AG04450 (cell line): ENCODE data around the gene MUC5AC. TPM values are rescaled to one million over a fixed set of nuclear protein-coding genes. Genes with fewer than 3 reads are reported as not detected.

Experiments used
- CTCF ChIA-PET: fragments of 300-600, 350-600 bp; formaldehyde crosslinking; extraction: SDS; loops from one replicate; lab custom pipeline; 2022; ENCODE audit warnings: antibody characterized with exemption, inconsistent platforms; lab: Charles Lee
- POLR2A ChIA-PET: fragments of 350-600 bp; formaldehyde crosslinking; extraction: SDS; loops from one replicate; lab custom pipeline; 2021; ENCODE audit warnings: antibody characterized with exemption, inconsistent platforms; lab: Yijun Ruan, JAX
- DNase-seq: peaks from one replicate; pipeline ENCODE4 v3.0.0-alpha.2; 2011; ENCODE audit warnings: low read depth, low spot score
- H3K27ac ChIP-seq: one replicate; pipeline ENCODE4 v1.5.1; 2012; ENCODE audit warnings: low read depth, low read length, control low read depth
- H3K27me3 ChIP-seq: one replicate; pipeline ENCODE4 v1.6.0; 2012; ENCODE audit warnings: low read length; ENCODE audit not compliant: control insufficient read depth, insufficient read depth
- H3K4me3 ChIP-seq: 2 replicates; pipeline ENCODE4 v1.5.1; 2011; ENCODE audit warnings: mild to moderate bottlenecking, low read depth, low read length, control low read depth
- H3K9me3 ChIP-seq: 2 replicates; pipeline ENCODE4 v1.5.1; 2012; ENCODE audit warnings: low read length; ENCODE audit not compliant: control insufficient read depth, insufficient read depth
- CTCF ChIP-seq: IDR thresholded peaks from 2 replicates; pipeline ENCODE4 v1.5.1; 2011; ENCODE audit warnings: low read depth, low read length, control low read depth, inconsistent platforms
- polyA plus RNA-seq: library from polyadenylated mRNA; depleted of rRNA; stranded (reverse); fragments of >200 nt; gene quantifications from 2 replicates; pipeline ENCODE4 v1.2.3, GENCODE V29; 2011

MUC5AC gene
- polyA plus RNA-seq, 1 experiment, result 0.01 TPM

GRCh38 chr11:1160231-1161101 is 2.7 kb downstream of the MUC5AC start:
- Histone ChIP-seq H3K9me3 (no peaks in the 10 kb centered on the region; the same call in 1 of the 2 replicates), H3K27ac (no peak overlapping the region), H3K4me3 (no peak overlapping the region), H3K27me3 (peaks cover 7% of the 10 kb centered on the region)
- POLR2A ChIA-PET, result no interaction called here
- CTCF ChIA-PET, result no interaction called here
- no peak for TF ChIP-seq CTCF
- no peak for DNase-seq

- Histone ChIP-seq H3K27me3 (peaks cover 7% of the 10 kb centered on the region), H3K27ac (no peak overlapping the region), H3K4me3 (no peak overlapping the region), H3K9me3 (no peaks in the 10 kb centered on the region; the same call in 1 of the 2 replicates)
- ChIA-PET POLR2A (no interaction called here), CTCF (no interaction called here)
- DNase-seq, result no peak
- TF ChIP-seq CTCF, result no peak
These were observed 3.8 kb downstream of the MUC5AC start for GRCh38 chr11:1161410-1162137.

- no peak overlapping the region for H3K4me3 ChIP-seq
- H3K27ac ChIP-seq, result no peak overlapping the region
- ChIA-PET POLR2A (no interaction called here), CTCF (no interaction called here)
- no peaks in the 10 kb centered on the region; the same call in 1 of the 2 replicates for H3K9me3 ChIP-seq
- peaks cover 6% of the 10 kb centered on the region for H3K27me3 ChIP-seq
- no peak for DNase-seq
- no peak for TF ChIP-seq CTCF
These were observed 4.4 kb downstream of the MUC5AC start for GRCh38 chr11:1162138-1162475.

GRCh38 chr11:1162491-1163311 is 4.9 kb downstream of the MUC5AC start:
- no peak for DNase-seq
- H3K9me3 ChIP-seq, result peaks cover 2% of the 10 kb centered on the region; the same call in 1 of the 2 replicates
- no peak for TF ChIP-seq CTCF
- peaks cover 5% of the 10 kb centered on the region for H3K27me3 ChIP-seq
- H3K27ac ChIP-seq, result no peak overlapping the region
- ChIA-PET POLR2A (no interaction called here), CTCF (no interaction called here)
- no peak overlapping the region for H3K4me3 ChIP-seq
